Caco-2 (cell line): Measurements from ENCODE around the gene SNHG17. TPM values are rescaled to one million over a fixed set of nuclear protein-coding genes. Genes with fewer than 3 reads are reported as not detected.

Source experiments
- BruUV-seq: library from RNA; stranded (reverse); fragments of 400-500 nt; replicated peaks from 2 replicates; lab custom pipeline; 2021; lab: Mats Ljungman, UMichigan
- CTCF ChIA-PET: fragments of 300-600 bp; sonication (Branson Sonifier 250); formaldehyde crosslinking; loops from one replicate; lab custom pipeline; 2022; ENCODE audit warnings: antibody characterized with exemption; lab: Charles Lee
- POLR2A ChIA-PET: fragments of 300-600 bp; sonication (Branson Sonifier 250); formaldehyde crosslinking; loops from one replicate; lab custom pipeline; 2022; ENCODE audit warnings: antibody characterized with exemption; lab: Charles Lee
- DNase-seq, 2 experiments: peaks; one replicate each; pipeline versions ENCODE4 v3.0.0 to v3.0.0-alpha.2; 2020 to 2022
- H3K27me3 ChIP-seq: replicated peaks from 2 replicates; pipeline ENCODE4 v1.6.0; 2011; ENCODE audit warnings: low read length; ENCODE audit not compliant: control insufficient read depth, insufficient read depth
- H3K36me3 ChIP-seq: 2 replicates; pipeline ENCODE4 v1.5.1; 2011; ENCODE audit warnings: low read length; ENCODE audit not compliant: control insufficient read depth, insufficient read depth
- H3K4me1 ChIP-seq: fragments of 250-450 bp; sonication (Bioruptor Pico); 2 replicates; pipeline ENCODE4 v1.5.1; 2020; ENCODE audit warnings: mild to moderate bottlenecking
- H3K4me3 ChIP-seq: 2 replicates; pipeline ENCODE4 v1.5.1; 2011; ENCODE audit warnings: low read depth, mild to moderate bottlenecking, control low read depth, low read length
- H3K9me3 ChIP-seq: fragments of 250-450 bp; sonication (Bioruptor Pico); 2 replicates; pipeline ENCODE4 v1.5.1; 2020; ENCODE audit warnings: mild to moderate bottlenecking, moderate library complexity
- H3K27ac Mint-ChIP-seq: one replicate; pipeline ENCODE4 v1.8.0; 2022; ENCODE audit warnings: mixed read lengths; ENCODE audit not compliant: unreplicated experiment
- H3K27me3 Mint-ChIP-seq: one replicate; pipeline ENCODE4 v1.8.0; 2022; ENCODE audit warnings: mixed read lengths; ENCODE audit not compliant: insufficient read depth, unreplicated experiment
- H3K36me3 Mint-ChIP-seq: one replicate; pipeline ENCODE4 v1.8.0; 2022; ENCODE audit warnings: mild to moderate bottlenecking, mixed read lengths; ENCODE audit not compliant: insufficient read depth, unreplicated experiment
- H3K4me1 Mint-ChIP-seq: one replicate; pipeline ENCODE4 v1.8.0; 2022; ENCODE audit warnings: low read depth, mixed read lengths; ENCODE audit not compliant: unreplicated experiment
- H3K4me3 Mint-ChIP-seq: one replicate; pipeline ENCODE4 v1.8.0; 2022; ENCODE audit warnings: mild to moderate bottlenecking, moderate library complexity, mixed read lengths; ENCODE audit not compliant: unreplicated experiment
- H3K9me3 Mint-ChIP-seq: one replicate; pipeline ENCODE4 v1.8.0; 2022; ENCODE audit warnings: mixed read lengths; ENCODE audit not compliant: unreplicated experiment
- CTCF ChIP-seq, 2 experiments: fragments of 200-600 bp in 1 of 2; IDR thresholded peaks; 1 replicate in 1 of 2; 2 replicates in 1 of 2; pipeline versions ENCODE4 v1.5.1 to v1.8.0; 2011 to 2022; ENCODE audit warnings: antibody characterized with exemption in 1 of 2, control low read depth in 1 of 2, inconsistent platforms in 1 of 2, low read depth in 1 of 2, low read length in 1 of 2, mild to moderate bottlenecking in 1 of 2, moderate library complexity in 1 of 2; ENCODE audit not compliant: insufficient read depth in 1 of 2, severe bottlenecking in 1 of 2, unreplicated experiment in 1 of 2
- intact Hi-C: fragments of 100-400 bp; cut with micrococcal nuclease; formaldehyde crosslinking; loops from one replicate; pipeline ENCODE4 v1.10.0; 2022; ENCODE audit not compliant: unreplicated experiment
- total RNA-seq: library from RNA; stranded (reverse); gene quantifications from 2 replicates; pipeline ENCODE4 v1.2.3, GENCODE V29; 2022

The SNHG17 gene
- total RNA-seq, 1 experiment from 2014 or later = 362 TPM

GRCh38 chr20:38460040-38460623 lies 25.0 kb upstream of the SNHG17 start:
- BruUV-seq = no TSS peak
- Mint-ChIP-seq H3K4me1 (peaks cover 9% of the 10 kb centered on the region), H3K9me3 (no peaks in the 10 kb centered on the region), H3K27me3 (peaks cover 4% of the 10 kb centered on the region), H3K4me3 (peak overlapping the region; percentile 20), H3K36me3 (no peaks in the 10 kb centered on the region), H3K27ac (peak overlapping the region; percentile 48)
- Histone ChIP-seq H3K4me1 (peaks cover 6% of the 10 kb centered on the region), H3K4me3 (no peak overlapping the region; the same call in 1 of the 2 replicates), H3K9me3 (no peaks in the 10 kb centered on the region), H3K27me3 (no peaks in the 10 kb centered on the region), H3K36me3 (no peaks in the 10 kb centered on the region)
- peak in 1 of 2 experiments; percentile 47 for DNase-seq
- ChIA-PET POLR2A (interaction anchor here (1.2 kb wide), 1 partner anchor 13 kb away, joined by 7 read pairs; the partner anchor contains the start of gene RALGAPB), CTCF (interaction anchor here (0.7 to 1.2 kb wide), 2 partner anchors 13 to 461 kb away, joined by 3 to 4 read pairs; partner anchors contain the start of gene RALGAPB)
- TF ChIP-seq CTCF (IDR thresholded peaks at IDR 0.05; ENCODE audit: insufficient read depth in 1 of 2, low read depth in 1 of 2, low read length in 1 of 2, severe bottlenecking in 1 of 2, unreplicated experiment in 1 of 2) = no peak
- intact Hi-C loops = no loop called here

GRCh38 chr20:38458314-38458713 lies 23.2 kb upstream of the SNHG17 start:
- no TSS peak for BruUV-seq
- Mint-ChIP-seq H3K27me3 (peaks cover 4% of the 10 kb centered on the region), H3K36me3 (no peaks in the 10 kb centered on the region), H3K9me3 (no peaks in the 10 kb centered on the region), H3K27ac (no peak overlapping the region), H3K4me1 (peaks cover 9% of the 10 kb centered on the region), H3K4me3 (no peak overlapping the region)
- TF ChIP-seq CTCF (IDR thresholded peaks at IDR 0.05; ENCODE audit: insufficient read depth in 1 of 2, low read depth in 1 of 2, low read length in 1 of 2, severe bottlenecking in 1 of 2, unreplicated experiment in 1 of 2) = no peak
- DNase-seq = peak in 1 of 2 experiments; percentile 20
- Histone ChIP-seq H3K4me3 (no peak overlapping the region), H3K4me1 (peaks cover 6% of the 10 kb centered on the region), H3K9me3 (no peaks in the 10 kb centered on the region), H3K36me3 (no peaks in the 10 kb centered on the region), H3K27me3 (no peaks in the 10 kb centered on the region)
- intact Hi-C loops = no loop called here
- CTCF ChIA-PET = interaction anchor here (1.2 to 1.7 kb wide), 2 partner anchors 12 to 23 kb away, joined by 3 to 4 read pairs; partner anchors contain the start of gene SNHG17
- POLR2A ChIA-PET = interaction anchor here (1.0 kb wide), 1 partner anchor 14 kb away, joined by 4 read pairs; no protein-coding TSS in a partner anchor

- H3K4me3 ChIP-seq = no peak overlapping the region
- H3K27me3 ChIP-seq = no peaks in the 10 kb centered on the region
- no peak for TF ChIP-seq CTCF (IDR thresholded peaks at IDR 0.05; ENCODE audit: insufficient read depth in 1 of 2, low read depth in 1 of 2, low read length in 1 of 2, severe bottlenecking in 1 of 2, unreplicated experiment in 1 of 2)
- POLR2A ChIA-PET = no interaction called here
- CTCF ChIA-PET = interaction anchor here (0.6 to 2.5 kb wide), 4 partner anchors 18 to 1908 kb away, joined by 3 to 15 read pairs (median 8); partner anchors contain the start of gene RALGAPB
- H3K36me3 ChIP-seq = no peaks in the 10 kb centered on the region; the same call in 1 of the 2 replicates
- H3K4me1 ChIP-seq = no peaks in the 10 kb centered on the region
- H3K27ac Mint-ChIP-seq = no peak overlapping the region
- H3K9me3 ChIP-seq = no peaks in the 10 kb centered on the region
- H3K27me3 Mint-ChIP-seq = peaks cover 4% of the 10 kb centered on the region
- no TSS peak for BruUV-seq
- H3K4me1 Mint-ChIP-seq = no peaks in the 10 kb centered on the region
- H3K36me3 Mint-ChIP-seq = peaks cover 14% of the 10 kb centered on the region
- H3K9me3 Mint-ChIP-seq = no peaks in the 10 kb centered on the region
- H3K4me3 Mint-ChIP-seq = no peak overlapping the region
- peak in 1 of 2 experiments; percentile 21 for DNase-seq
- intact Hi-C loops = no loop called here
These were observed 19.7 kb upstream of the SNHG17 start for GRCh38 chr20:38454556-38455473.
